Measurements from ENCODE around the gene CACNA1D.
"Not testable (repeated sequence)": the region's sequence is repeated elsewhere in the genome, so short reads cannot be mapped to it uniquely, and the experiment has no call there.

Gene CACNA1D
- total RNA-seq: 0.07 to 11.2 (median 0.39) reads per million in 17 experiments

- DNase-seq: peak in 3 of 4 experiments; percentile 14 to 60 (median 37)
Observed at GRCh38 chr3:53493963-53494791, at the start of gene CACNA1D. CACNA1D (plus strand) TSS chr3:53494611; CDS start chr3:53495167, 556 bp downstream.

- peak in 1 of 4 experiments; percentile 6 for DNase-seq
Observed at GRCh38 chr3:53457068-53457467, 37.3 kb upstream of the CACNA1D start.

GRCh38 chr3:53460326-53460725, 34.1 kb upstream of the CACNA1D start:
- DNase-seq: no peak

GRCh38 chr3:53464424-53464823, 30.0 kb upstream of the CACNA1D start:
- no peak for DNase-seq

GRCh38 chr3:53469758-53470157, 24.7 kb upstream of the CACNA1D start:
- peak in 1 of 4 experiments; percentile 8 for DNase-seq

GRCh38 chr3:53473422-53473821, 21.0 kb upstream of the CACNA1D start:
- no peak for DNase-seq

- DNase-seq: not testable (repeated sequence)
Observed at GRCh38 chr3:53476372-53476771, 18.0 kb upstream of the CACNA1D start.

GRCh38 chr3:53477689-53478088, 16.7 kb upstream of the CACNA1D start:
- not testable (repeated sequence) for DNase-seq

- no peak for DNase-seq
Observed at GRCh38 chr3:53478166-53478830, 16.1 kb upstream of the CACNA1D start.

- no peak for DNase-seq
Observed at GRCh38 chr3:53478921-53479664, 15.3 kb upstream of the CACNA1D start.

- DNase-seq: no peak
Observed at GRCh38 chr3:53482227-53482626, 12.2 kb upstream of the CACNA1D start.

GRCh38 chr3:53483821-53484220, 10.6 kb upstream of the CACNA1D start:
- DNase-seq: no peak

- no peak for DNase-seq
Observed at GRCh38 chr3:53484984-53485383, 9.4 kb upstream of the CACNA1D start.

GRCh38 chr3:53485675-53486403, 8.6 kb upstream of the CACNA1D start:
- DNase-seq: no peak

GRCh38 chr3:53486961-53487654, 7.3 kb upstream of the CACNA1D start:
- no peak for DNase-seq

- no peak for DNase-seq
Observed at GRCh38 chr3:53489386-53489785, 5.0 kb upstream of the CACNA1D start.

GRCh38 chr3:53489787-53490458, 4.5 kb upstream of the CACNA1D start:
- DNase-seq: no peak

GRCh38 chr3:53490459-53490968, 3.9 kb upstream of the CACNA1D start:
- no peak for DNase-seq

GRCh38 chr3:53491276-53491675, 3.1 kb upstream of the CACNA1D start:
- no peak for DNase-seq

GRCh38 chr3:53493595-53493962, 832 bp upstream of the CACNA1D start:
- no peak for DNase-seq

GRCh38 chr3:53495146-53495519, 722 bp downstream of the CACNA1D start:
- no peak for DNase-seq
